Raji (cell line): Measurements from ENCODE around the gene DEFB124.
A peak's percentile ranks its signal among the peaks of the same experiment; 100 is the strongest.

Experiments used
- POLR2A ChIP-seq: IDR thresholded peaks from 2 replicates; pipeline ENCODE4 v1.6.1; 2011; ENCODE audit warnings: low read depth, low read length, control low read depth; ENCODE audit not compliant: insufficient read depth

The DEFB124 gene

GRCh38 chr20:31474758-31475427 is at the start of gene DEFB124, which contains the start of gene REM1:
Gene DEFB124 (minus strand): TSS chr20:31475127. CDS start chr20:31473013, 2,114 bp downstream.
Gene REM1 (plus strand): TSS chr20:31475288. CDS start chr20:31476446, 1,158 bp downstream.
- no peak for TF ChIP-seq POLR2A

- no peak for TF ChIP-seq POLR2A
Observed at GRCh38 chr20:31523361-31524283, 48.7 kb upstream of the DEFB124 start.

GRCh38 chr20:31522731-31523130 is 47.8 kb upstream of the DEFB124 start:
- no peak for TF ChIP-seq POLR2A

DNA sequence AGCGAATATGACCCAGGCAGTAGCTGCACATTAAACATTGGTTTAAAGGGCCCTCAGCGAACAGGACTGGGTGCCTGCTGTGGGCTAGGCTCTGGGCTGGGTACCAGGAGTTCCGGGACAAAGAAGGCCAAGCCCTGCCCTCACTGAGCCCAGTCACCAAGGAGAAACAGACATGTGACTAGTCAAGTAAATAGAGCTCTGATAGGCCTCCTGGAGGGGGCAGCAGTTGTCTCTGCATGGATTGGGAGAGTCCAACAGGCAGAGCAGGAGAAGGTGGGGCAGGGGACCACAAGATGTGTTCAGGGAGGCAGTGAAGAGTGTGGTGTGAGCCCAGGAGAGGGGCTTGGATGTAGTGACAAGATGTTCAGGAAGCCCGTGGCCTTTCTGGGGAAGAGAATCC is 42.4 kb upstream of the DEFB124 start:
- no peak for TF ChIP-seq POLR2A

DNA sequence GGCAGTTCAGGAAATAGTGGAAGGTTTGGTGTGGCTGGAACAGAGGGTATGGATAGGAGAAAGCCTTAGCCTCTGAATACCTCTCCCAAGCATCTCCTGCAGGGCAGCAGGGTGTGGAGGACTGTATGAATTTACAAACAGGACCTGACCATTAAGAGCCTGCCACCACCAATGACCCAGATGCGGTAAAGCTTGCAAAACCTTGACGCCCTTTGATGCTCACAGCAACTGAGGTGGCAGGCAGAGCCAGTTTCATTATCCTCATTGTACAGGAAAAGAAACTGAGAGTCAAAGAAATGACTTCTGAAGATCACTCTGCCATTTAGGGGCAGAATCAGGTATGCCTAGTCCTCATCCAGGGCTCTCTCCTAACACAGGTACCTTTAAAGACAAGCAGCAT is 41.7 kb upstream of the DEFB124 start:
- no peak for TF ChIP-seq POLR2A

- TF ChIP-seq POLR2A: no peak
Observed at GRCh38 chr20:31516166-31516565, 41.2 kb upstream of the DEFB124 start.

DNA sequence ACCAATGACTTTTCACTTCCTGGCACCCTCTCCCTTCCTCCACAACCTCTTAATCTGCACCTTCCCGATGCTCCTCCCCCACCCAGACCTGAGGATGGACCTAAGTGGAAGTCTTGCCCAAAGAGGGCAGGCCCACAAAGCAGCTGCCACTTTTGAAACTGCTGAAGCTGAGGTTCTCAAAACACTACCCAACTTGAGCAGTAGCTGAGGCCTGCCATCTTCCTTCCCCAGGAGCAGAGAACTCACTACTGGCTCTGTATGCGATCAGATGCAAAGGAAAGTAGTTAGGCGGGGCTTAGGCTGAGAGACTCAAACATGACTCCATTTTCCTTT is 40.8 kb upstream of the DEFB124 start:
- TF ChIP-seq POLR2A: no peak

DNA sequence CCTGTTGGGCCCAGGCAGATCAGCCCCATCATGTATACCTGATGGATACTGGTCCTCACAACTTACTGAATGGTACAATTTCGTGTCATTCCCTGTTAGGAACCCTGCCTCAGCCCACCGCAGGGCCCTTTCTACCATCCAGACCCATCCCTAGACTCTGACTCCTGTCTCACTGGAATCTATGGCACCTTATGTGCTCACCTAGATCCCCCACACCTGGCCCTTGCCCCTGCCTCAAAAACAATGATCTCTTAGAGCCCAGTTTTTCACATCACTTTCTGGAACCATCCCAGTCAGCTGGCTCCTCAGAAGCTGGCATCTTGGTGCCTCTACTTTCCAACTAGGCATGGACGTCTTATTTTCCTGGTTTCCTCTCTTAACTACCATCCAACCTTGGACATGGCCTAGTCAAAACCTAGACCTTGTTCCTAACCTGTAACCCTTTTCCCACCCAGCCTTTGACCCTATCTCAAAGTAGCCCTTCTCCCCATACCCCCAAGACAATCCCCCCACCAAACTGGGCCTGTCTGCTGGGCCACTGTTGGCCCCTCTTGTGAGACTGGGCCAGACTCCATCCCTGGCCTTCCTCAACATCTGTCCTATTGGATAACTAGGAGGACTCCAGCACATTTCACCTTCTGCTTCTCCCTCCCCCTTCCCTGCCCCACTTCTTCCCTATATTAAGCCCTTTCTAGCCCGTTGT is 40.3 kb upstream of the DEFB124 start:
- TF ChIP-seq POLR2A: no peak

GRCh38 chr20:31514154-31515071 is 39.5 kb upstream of the DEFB124 start, which contains the start of gene HM13:
Gene HM13 (plus strand): TSS chr20:31514442. CDS start chr20:31514552, 110 bp downstream.
- TF ChIP-seq POLR2A: peak; percentile 100

DNA sequence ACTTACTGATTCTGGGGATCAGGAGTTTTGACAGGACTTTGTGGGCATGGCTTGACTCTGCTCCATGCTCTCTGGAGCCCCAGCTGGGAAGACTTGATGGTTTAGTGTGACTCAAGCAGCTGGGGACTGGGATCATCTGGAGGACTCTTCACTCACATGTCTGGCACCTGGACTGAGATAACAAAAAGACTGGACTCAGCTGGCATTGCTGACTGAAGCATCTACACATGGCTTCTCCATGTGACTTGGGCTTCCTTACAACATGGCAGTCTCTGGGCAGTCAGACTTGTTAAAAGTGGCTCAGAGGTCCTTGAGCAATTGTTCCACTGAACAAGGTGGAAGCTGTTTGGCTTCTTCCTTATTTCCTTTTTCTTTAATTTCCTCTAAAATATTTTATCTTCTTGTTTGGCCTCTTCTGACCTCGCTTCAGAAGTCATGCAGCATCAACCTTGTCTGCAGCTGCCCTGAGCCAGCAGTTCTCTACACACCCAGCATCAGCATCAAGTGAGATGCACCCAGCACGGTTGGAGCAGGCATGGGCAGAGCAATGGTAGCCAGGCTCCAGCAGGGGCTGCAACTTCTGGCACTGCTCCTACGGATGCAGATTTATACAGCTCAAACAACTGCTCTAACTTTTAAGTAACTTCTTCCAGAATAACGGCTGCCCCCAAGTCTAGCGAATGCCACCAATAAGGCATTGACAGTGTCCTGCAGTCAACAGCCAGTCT is 33.8 kb upstream of the DEFB124 start:
- no peak for TF ChIP-seq POLR2A

GRCh38 chr20:31505903-31506302 is 31.0 kb upstream of the DEFB124 start:
- TF ChIP-seq POLR2A: no peak

GRCh38 chr20:31500527-31500926 is 25.6 kb upstream of the DEFB124 start:
- no peak for TF ChIP-seq POLR2A

GRCh38 chr20:31497838-31498540 is 23.1 kb upstream of the DEFB124 start:
- no peak for TF ChIP-seq POLR2A
